ENCODE measurements around the gene APOL1. TPM values are rescaled to one million over a fixed set of nuclear protein-coding genes. Genes with fewer than 3 reads are reported as not detected.

The APOL1 gene
- total and polyA plus RNA-seq, 2 of the 13 experiments (the other 11 are each of a cell fraction or from before 2014, with no cell fraction given): 20.3 to 75.0 TPM

DNA sequence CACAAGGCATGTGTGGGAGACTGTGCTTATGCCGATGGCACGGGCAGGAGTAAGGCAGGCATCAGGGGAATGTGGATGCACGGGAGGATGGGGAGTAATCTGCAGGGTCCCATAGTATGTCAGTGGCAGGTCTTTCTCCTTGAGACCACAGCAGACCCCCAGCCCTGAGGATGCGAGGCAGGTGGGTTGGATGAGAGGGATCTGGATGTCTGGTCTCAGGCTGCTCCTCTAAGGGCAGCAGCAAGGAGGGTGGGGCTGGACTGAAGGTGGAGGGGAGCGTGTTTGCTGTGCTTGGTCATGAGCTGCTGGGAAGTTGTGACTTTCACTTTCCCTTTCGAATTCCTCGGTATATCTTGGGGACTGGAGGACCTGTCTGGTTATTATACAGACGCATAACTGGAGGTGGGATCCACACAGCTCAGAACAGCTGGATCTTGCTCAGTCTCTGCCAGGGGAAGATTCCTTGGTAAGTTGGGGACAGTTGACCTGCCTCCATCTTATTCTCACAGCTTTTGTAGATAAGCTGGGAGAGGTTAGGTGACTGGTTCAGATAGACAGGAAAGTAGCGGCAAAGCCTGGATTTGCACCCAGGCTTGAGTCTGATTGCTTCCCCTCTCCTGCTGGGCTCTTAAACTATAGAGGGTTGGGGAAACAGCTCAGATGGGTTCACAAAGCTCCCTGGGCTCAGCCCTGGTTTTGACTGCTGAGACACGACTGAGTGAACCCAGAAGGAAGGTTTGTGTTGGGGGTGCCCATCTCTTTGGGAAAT is at the start of gene APOL1 (continued):
- TF ChIP-seq DMTF1 (CRISPR knock-in tag; IDR thresholded peaks at IDR 0.05) (no peak), SMYD3 (CRISPR knock-in tag; IDR thresholded peaks at IDR 0.05) (0 out of 2 replicates have a peak, but pooled peaks have one; percentile 39), ZNF784 (CRISPR knock-in tag; IDR thresholded peaks at IDR 0.05; ENCODE audit: borderline replicate concordance) (peak; percentile 73; the same call in 1 of the 2 replicates), HOXD1 (CRISPR knock-in tag; IDR thresholded peaks at IDR 0.05) (no peak), ZNF589 (CRISPR knock-in tag; conservative IDR thresholded peaks at IDR 0.05) (no peak), ZNF230 (CRISPR knock-in tag; IDR thresholded peaks at IDR 0.05) (no peak), ZNF446 (CRISPR knock-in tag; IDR thresholded peaks at IDR 0.05) (peak; percentile 37; the same call in 1 of the 2 replicates), RARA (CRISPR knock-in tag; IDR thresholded peaks at IDR 0.05) (peak; percentile 28; the same call in 1 of the 2 replicates), ZFP36L1 (CRISPR knock-in tag; IDR thresholded peaks at IDR 0.05) (no peak), IRF2 (CRISPR knock-in tag; IDR thresholded peaks at IDR 0.05) (peak; percentile 100), ZFP82 (CRISPR knock-in tag; IDR thresholded peaks at IDR 0.05; ENCODE audit: borderline replicate concordance) (no peak), ZNF615 (CRISPR knock-in tag; IDR thresholded peaks at IDR 0.05; ENCODE audit: borderline replicate concordance) (no peak), ZNF678 (CRISPR knock-in tag; IDR thresholded peaks at IDR 0.05) (no peak), ZNF484 (CRISPR knock-in tag; IDR thresholded peaks at IDR 0.05; ENCODE audit: borderline replicate concordance, low read depth) (no peak), MBNL3 (CRISPR knock-in tag; conservative IDR thresholded peaks at IDR 0.05) (no peak), ZBTB26 (CRISPR knock-in tag; IDR thresholded peaks at IDR 0.05; ENCODE audit: borderline replicate concordance) (no peak), TBL1XR1 (IDR thresholded peaks at IDR 0.05; ENCODE audit: borderline replicate concordance, low read length, partially characterized antibody) (no peak), SMARCE1 (IDR thresholded peaks at IDR 0.05; ENCODE audit: borderline replicate concordance) (no peak), CBX2 (IDR thresholded peaks at IDR 0.05; ENCODE audit: low read depth, low read length) (no peak), CBX2 (CRISPR knock-in tag; IDR thresholded peaks at IDR 0.05; ENCODE audit: low read depth) (no peak)
- TF ChIP-seq, protein P1, sequence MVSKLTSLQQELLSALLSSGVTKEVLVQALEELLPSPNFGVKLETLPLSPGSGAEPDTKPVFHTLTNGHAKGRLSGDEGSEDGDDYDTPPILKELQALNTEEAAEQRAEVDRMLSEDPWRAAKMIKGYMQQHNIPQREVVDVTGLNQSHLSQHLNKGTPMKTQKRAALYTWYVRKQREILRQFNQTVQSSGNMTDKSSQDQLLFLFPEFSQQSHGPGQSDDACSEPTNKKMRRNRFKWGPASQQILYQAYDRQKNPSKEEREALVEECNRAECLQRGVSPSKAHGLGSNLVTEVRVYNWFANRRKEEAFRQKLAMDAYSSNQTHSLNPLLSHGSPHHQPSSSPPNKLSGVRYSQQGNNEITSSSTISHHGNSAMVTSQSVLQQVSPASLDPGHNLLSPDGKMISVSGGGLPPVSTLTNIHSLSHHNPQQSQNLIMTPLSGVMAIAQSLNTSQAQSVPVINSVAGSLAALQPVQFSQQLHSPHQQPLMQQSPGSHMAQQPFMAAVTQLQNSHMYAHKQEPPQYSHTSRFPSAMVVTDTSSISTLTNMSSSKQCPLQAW (CRISPR knock-in tag; IDR thresholded peaks at IDR 0.05): 0 out of 2 replicates have a peak, but pooled peaks have one; percentile 21
- TF ChIP-seq, protein P2, sequence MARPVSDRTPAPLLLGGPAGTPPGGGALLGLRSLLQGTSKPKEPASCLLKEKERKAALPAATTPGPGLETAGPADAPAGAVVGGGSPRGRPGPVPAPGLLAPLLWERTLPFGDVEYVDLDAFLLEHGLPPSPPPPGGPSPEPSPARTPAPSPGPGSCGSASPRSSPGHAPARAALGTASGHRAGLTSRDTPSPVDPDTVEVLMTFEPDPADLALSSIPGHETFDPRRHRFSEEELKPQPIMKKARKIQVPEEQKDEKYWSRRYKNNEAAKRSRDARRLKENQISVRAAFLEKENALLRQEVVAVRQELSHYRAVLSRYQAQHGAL (CRISPR knock-in tag; IDR thresholded peaks at IDR 0.05; ENCODE audit: not compliant biosample characterization): no peak
